GM19467 (cell line): ENCODE data around the gene SNX33.
"Not testable (repeated sequence)": the region's sequence is repeated elsewhere in the genome, so short reads cannot be mapped to it uniquely, and the experiment has no call there.

ENCODE experiments used
- ATAC-seq: cut with Tn5 transposase; IDR thresholded peaks from one replicate; pipeline ENCODE4 v1.9.1; 2021; ENCODE audit warnings: mild to moderate bottlenecking, moderate library complexity; ENCODE audit not compliant: unreplicated experiment

SNX33 gene, protein sequence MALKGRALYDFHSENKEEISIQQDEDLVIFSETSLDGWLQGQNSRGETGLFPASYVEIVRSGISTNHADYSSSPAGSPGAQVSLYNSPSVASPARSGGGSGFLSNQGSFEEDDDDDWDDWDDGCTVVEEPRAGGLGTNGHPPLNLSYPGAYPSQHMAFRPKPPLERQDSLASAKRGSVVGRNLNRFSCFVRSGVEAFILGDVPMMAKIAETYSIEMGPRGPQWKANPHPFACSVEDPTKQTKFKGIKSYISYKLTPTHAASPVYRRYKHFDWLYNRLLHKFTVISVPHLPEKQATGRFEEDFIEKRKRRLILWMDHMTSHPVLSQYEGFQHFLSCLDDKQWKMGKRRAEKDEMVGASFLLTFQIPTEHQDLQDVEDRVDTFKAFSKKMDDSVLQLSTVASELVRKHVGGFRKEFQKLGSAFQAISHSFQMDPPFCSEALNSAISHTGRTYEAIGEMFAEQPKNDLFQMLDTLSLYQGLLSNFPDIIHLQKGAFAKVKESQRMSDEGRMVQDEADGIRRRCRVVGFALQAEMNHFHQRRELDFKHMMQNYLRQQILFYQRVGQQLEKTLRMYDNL

DNA sequence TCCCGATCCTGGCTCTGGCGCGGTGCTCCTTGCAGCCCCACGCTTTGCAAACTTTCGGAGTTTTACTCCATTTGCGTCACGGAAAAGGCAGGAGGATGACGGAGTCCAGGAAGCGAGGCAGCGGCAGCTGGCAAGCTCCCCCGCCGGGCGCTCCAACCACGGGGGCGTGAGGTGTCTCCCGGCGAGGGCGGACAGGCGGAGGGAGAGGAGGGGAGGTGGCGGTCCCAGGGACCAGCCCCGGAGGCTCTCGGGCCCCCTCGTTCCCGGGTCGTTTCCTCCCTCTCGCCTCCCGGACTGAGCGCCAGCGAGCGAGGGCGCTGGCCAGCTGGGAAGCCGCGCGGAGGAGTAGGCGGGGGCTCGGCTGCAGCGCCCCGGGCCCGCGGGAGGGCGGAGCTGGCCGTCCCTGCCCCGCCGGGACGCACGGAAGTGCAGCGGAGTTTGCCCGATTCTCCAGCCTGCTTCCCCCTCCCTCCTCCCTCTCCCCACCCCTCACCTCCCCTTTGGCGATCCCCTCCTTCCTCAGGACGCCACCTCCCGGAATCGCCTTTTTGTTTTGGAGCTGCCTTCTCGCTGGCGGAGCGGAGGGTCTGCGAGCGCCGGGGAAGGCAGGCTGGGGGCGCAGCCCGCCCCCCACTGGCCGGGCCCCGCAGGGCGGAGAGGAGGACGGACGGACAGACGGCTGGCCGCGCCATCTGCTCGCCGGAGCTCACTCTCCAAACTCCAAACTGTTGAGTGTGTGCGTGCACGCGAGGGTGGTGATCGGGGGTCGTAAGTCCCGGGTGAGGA is at the start of gene SNX33:
Gene SNX33 (plus strand): TSS at position 543 of the 786 bp plus-strand sequence. CDS start 1,191 bp downstream, outside the sequence.
- peak; percentile 48 for ATAC-seq

DNA sequence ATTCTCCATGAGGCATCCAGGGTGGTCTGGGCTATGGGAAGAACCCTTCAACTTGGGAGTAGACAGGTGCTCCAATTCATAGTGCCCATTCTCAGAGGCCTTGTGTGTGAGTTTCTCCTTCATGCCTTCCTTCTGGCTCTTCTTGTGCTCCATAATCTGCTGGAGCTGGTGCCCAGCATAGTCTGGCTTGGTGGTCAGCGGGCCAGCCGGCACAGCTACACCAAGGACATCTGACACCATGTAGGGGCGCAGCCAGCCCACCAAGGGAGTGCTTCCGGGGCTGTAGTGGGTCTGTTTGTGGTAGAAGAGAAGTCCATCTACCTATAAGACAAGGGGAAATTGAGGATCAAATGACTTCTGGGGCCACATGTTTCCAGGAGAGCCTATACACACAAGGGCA is 49.4 kb upstream of the SNX33 start:
- ATAC-seq = no peak

DNA sequence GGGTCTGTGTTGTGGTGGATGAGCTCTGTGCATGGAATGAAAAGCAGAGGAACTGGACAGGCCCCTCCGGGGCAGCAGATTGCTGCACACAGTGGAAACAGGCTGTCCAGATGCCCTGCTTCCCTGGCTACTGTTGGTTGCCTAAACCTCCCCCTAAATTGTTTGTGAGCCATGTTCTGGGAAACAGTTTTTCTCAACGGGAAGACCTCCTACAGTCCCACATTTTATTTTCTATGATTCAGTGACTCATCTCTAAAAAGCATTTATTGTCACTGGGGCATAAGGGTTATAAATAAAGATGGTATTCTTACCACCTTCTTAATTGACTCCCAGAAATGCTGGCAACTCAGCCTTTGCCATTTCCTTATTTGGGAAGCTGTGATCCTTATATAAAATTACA is 48.3 kb upstream of the SNX33 start:
- ATAC-seq = no peak

DNA sequence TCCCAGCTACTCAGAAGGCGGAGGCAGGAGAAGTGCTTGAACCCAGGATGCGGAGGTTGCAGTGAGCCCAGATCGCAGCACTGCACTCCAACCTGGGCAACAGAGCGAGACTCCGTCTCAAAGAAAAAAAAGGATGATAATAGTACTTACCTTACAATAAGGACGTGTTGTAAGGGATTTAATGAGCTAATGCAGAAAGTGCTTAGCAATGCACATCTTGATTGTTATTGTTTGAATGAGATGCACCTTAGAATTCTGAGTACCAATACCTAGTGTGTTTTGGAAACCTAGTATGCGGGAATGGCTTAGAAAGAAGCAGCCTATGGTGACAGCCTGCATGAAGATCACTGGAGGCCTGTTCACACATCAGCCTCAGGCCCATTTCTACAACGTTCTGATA is 41.7 kb upstream of the SNX33 start:
- no peak for ATAC-seq

DNA sequence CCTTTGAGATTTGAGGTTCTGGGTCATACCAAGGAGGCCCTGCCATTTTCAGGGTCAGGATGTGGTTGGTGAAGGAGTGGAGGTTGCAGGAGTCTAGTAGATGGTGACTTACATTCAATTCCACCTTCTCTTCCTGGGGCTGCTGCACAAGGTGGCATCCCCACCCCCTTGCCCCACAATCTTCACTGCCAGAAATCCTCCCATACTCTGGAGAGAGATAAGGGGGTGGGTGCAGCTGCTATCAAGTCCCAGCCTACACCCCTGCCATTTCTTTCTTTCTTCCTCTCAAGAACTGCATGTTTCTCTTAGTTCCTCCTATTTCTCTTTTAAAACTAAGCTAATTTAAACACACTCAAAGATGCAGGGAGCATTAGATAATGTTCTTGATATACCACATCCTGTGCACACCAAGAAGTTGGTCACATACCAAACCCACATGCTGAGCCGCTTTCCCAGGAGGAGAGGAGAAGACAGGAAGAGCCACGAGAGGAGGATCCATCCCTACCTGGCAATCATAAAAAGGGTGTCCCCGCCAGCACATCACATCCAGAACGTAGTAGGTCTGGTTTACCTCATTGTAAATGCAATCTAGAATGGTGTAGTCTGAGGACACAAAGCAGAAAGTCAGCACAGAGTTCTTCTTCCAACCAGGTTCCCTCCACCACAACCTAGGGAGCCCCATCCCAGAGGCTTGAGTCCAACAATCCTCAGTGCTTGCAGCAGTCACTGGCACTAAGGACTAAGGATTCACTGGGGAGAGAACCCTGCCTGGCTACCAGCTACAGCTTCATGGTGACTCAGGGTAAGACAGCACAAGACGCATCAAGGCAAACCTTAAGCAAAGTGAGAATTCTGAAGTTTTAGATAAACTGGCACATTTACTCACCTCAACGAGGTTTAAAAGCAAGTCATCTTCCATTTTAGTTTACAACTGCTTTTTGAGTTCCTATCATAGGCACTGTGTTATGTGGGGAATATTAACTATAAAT is 40.7 kb upstream of the SNX33 start:
- ATAC-seq = no peak

DNA sequence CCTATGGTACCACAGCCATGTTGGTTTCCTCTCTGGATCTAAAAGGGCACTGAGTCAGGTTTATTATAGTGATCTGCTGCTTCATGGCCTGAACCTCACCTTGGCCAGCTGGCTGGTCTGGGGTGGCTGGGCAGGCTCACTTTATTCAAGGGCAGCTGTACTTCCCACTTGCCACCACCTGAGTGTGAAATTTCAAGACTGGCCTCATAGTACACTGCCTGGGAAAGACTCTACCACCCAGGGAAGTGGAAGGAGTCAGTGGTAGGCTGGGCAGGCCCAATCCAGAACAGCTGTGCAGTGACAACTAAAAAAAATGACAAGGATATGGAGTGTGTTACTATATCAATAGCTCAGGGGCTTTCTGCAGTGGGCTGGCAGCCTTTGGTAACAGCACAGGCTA is 30.9 kb upstream of the SNX33 start:
- ATAC-seq = no peak

DNA sequence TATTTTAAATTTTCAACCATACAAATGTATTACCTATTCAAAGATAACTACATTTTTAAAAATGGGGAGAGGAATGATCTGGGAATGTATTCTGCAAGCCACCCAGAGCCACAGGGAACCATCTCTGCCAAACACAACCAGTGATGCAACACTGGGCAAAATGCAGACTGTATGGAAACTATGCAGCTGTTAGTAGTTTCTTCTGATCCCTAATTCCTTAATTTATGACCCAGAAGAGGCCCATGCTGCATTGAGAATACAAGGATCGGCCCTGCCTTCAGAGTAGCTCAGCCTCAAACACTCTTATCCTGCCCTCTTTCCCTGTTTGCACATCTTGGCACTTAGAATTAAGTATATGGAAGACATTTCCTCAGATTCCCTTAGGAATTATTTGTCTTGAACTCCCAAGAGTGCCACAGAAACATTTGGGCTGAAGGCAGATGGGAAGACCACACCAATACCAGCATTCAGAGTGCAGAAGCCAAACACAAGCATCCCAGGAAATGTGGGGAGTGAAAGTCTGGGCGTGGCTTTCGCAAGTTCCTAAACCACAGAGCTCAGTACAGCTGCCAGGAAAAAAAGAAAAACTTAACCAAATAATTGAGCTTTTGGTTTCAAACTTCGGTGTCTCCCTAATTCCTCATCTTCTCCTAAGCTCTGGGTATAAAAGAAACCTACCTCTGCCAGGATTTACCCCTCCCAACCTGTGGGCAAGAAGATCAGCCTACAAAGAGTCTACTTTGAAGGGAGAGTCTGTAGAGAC is 27.5 kb upstream of the SNX33 start:
- no peak for ATAC-seq

DNA sequence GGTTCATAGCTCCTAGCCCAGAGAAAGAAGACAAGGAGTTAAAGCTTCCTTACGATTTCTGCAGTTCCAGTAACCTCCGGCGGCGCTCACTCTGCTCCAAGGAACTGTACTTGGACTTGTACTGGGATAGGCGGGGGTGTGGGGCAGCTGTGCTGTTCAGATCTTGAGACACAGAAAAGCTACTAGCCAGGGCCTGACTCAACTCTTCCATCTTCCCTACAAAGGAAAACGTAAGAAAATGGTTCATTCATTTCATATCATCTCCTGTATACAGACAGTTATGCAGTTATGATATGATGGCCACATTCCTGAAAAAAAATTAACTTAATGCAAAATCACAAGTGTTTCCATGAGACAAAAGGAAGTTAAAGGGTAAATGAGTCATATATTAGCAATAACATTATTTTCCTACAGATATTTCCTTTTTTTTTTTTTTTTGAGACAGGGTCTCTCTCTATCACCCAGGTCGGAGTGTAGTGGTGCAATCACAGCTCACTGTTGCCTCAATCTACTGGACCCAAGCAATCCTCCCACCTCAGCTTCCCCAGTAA is 26.8 kb upstream of the SNX33 start:
- ATAC-seq = no peak

DNA sequence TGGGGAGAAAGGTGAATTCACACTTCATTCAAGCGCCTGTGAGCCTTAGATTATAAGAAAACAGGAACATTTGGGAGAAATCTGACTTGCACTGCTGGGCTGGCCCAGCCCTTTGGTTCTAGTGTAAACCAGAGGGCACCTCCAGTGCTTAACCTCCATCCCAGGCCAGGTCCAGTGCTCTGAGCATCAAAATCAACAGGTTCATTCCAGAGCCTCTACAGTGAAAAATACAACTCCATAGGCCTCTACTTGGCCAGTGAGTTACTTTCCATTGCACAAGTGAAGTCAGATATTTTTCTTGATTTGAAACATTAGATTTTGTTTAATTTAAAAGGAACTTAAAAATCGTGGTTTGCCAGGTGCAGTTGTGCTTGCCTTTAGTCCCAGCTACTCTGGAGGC is 25.2 kb upstream of the SNX33 start:
- ATAC-seq = no peak

DNA sequence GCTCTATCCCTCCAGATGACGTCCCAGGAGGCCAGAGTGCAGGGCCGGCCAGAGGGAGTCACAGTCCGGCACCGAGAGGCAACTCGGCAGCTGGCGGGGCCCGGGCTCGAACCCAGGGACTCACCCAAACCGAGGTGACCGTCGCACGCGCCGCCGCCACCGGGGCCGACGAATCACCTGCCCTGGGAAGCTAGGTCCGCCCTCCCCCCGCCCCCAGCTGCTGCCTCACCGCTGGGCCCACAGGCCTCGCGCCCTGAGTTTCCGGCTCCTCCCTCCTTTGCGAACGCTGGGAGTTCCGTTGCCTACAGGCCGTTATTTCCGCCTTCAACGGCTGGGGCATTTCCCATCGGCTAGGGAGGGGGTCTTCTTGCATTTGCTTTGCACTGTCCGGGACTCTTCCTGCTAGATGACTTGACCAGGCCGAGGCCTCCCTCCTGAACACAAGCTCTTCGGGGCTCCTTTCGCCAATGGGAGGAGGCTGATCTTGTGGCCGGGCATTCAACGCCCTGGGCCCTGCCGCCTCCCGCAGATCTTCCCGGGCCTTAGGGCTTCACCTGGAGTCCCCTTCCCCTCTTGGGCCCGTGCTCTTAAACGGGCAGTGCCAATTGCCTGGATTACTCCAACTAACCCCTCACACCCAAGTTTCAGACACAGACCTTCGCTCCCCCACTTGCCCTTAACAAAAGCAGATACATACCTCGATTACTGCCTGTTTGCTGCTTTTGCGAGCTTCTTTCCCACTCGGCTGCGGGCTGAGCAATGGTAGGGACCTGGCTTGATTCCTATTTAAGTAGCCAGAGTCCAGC is 22.0 kb upstream of the SNX33 start, which contains the start of gene SNUPN:
Gene SNUPN (minus strand): TSS at position 184 of the 806 bp plus-strand sequence. CDS start 4,674 bp downstream, outside the sequence.
- no peak for ATAC-seq

DNA sequence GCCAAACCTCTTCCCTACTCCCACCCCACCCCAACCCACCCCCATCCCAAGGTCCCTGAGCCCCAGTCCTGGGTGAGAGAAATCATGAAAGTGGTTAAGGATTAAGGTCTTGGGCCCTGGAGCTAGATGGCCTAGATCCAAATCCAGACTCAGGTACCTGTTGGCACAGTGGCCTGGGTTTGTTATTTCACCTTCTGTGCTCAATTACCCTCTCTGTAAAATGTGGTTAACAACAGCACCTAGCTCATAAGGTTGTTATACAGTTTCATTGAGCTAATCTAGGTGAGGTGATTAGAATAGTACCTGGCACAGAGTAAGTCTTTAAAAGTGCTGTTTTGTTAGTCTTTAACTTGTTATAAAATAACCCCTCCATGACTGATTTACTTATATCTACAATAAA is 15.8 kb upstream of the SNX33 start:
- no peak for ATAC-seq

DNA sequence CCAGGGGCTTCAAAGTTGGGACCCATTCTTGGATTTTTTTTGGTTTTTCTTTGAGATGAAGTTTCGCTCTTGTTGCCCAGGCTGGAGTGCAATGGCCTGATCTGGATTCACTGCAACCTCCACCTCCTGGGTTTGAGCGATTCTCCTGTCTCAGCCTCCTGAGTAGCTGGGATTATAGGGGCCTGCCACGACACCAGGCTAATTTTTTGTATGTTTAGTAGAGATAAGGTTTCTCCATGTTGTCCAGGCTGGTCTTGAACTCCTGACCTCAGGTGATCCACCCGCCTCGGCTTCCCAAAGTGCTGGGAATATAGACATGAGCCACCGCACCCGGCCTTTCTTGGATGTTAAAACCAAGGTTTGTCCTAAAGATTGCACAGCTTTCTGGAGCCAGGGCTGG is 13.8 kb upstream of the SNX33 start:
- not testable (repeated sequence) for ATAC-seq

DNA sequence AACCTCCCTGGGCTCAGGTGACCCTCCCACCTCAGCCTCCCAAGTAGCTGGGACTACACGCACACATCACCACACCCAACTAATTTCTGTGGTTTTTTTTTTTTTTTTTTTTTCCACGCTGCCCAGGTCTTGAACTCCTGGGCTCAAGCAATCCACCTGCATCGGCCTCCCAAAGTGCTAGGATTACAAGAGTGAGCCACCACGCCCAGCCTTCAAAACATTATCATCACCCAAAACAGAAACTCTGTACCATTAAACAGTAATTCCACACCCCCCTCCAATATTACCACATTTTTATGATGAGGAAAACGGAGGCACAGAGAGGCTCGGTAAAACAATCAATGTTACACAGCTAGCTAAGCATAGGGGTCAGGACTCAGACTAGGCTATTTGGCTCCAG is 11.7 kb upstream of the SNX33 start:
- ATAC-seq = no peak

DNA sequence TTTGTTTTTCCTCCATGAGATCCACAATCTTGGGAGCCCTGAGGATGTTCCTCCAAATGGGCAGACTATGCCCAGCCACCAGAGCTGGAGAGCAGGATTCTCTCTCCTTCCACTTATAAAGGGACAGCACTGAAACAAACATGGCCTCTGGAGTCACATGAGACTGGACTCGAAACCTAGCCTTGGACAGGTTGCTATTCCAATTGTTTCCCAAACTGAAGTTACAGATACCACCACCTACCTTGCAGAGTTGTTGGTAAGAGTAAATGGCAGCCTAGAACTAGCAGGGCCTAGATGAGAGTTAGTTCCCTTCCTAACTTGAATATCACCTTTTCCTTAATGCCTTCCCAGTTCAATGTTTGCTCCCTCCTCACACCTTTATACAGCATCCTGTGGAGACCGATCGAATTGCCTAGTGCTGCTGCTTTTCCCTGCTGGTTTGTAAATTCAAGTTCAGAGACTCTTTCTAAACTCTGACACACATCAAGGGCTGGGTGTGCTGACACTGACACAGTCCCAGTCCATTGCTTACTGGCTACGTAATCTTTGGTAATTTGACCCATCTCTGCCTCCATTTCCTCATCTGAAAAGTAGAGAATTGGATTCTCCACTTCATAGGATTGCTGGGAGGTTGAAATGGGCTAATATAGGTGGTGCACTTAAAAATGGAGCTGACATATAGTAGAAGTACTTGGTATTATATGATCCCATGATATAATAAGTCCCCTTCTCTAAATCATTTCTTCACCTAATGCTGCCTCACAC is 10.3 kb upstream of the SNX33 start:
- no peak for ATAC-seq

DNA sequence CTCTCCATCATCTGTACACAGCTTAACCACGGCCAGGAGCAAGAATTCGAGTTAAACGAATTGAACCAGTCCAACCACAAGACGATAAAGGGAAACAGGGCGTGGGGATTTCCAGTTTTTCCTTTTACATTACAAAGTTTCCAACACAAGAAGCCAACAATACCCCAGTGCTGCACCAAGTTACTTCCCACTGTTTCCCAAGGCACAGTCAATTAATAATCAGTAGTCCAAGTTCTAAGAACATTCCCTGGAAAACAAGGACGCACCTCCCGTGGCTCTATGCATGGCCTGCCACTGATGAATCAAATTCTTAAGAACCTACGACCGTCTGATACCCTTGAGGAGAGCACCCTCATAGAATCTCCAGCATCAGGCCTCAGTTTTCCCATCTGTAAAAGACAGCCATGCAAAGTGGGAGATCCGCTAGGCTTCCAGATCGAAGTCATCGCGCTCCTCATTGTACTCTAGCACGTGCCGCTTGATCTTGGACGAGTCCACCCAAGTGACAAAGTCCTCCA is 8.5 kb upstream of the SNX33 start:
- ATAC-seq = no peak

DNA sequence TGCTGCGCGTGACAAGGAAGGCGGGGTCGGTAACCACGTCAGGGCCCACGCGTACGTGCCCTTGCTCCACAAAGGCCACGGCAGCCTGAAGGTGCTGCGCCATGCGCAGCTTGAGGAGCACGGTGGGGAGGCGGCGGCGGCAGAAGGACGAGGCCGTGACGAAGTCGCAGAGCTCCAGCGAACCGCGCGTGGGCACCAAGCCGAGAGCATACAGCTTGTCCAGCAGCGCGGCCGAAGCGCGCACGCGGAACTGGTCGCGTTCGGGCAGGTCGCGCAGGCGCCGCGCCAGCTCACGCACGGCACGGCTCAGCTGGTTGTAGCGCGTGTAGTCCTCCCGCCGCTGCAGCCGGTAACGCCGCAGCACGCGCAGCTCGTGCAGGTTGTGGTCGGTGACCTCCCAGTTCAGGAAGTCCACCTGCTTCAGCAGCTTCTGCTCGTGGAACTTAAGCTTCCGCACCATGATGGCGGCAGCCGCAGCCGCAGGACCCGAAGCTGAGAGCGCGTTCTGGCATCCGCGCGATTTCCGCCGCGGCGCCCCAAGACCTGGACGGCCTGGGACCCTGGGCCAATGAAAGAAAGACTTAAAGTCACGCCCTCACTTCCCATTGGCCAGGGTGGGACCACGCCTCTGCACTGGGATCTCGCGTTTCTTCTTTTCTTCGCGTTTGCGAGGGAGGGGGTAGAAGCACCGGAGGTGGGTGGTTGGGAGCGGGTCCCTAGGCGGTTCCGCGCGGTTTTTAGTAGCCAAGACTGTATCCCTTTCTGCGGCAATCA is 7.8 kb upstream of the SNX33 start, which contains the start of gene IMP3:
Gene IMP3 (minus strand): TSS at position 516 of the 774 bp plus-strand sequence. CDS start 56 bp downstream, at position 460.
- ATAC-seq = peak; percentile 84
